GM12878 (cell line): ENCODE results near the gene TLL2. TPM values are rescaled to one million over a fixed set of nuclear protein-coding genes. Genes with fewer than 3 reads are reported as not detected.

Experiments used
- ATAC-seq: fragments of 200-7000 bp; cut with Tn5 transposase; 3 replicates; pipeline ENCODE4 v1.9.1; 2020; ENCODE audit warnings: mild to moderate bottlenecking, moderate library complexity
- BruUV-seq: library from RNA; stranded (reverse); fragments of 400-500 nt; replicated peaks from 2 replicates; lab custom pipeline; 2021; lab: Mats Ljungman, UMichigan
- CTCF ChIA-PET: fragments of 300-600 bp; sonication (Branson Sonifier 250); formaldehyde crosslinking; extraction: SDS; loops from one replicate; lab custom pipeline; 2021; ENCODE audit warnings: inconsistent platforms; lab: Yijun Ruan, JAX
- POLR2A ChIA-PET: fragments of 350-600 bp; formaldehyde crosslinking; extraction: SDS; loops from one replicate; lab custom pipeline; 2021; ENCODE audit warnings: inconsistent platforms; lab: Charles Lee
- RAD21 ChIA-PET: fragments of 300-600 bp; sonication (Branson Sonifier 250); formaldehyde crosslinking; loops from one replicate; lab custom pipeline; 2023; ENCODE audit warnings: antibody characterized with exemption; ENCODE audit not compliant: unreplicated experiment; lab: Charles Lee
- SMC1A ChIA-PET: fragments of 300-600 bp; sonication (Branson Sonifier 250); formaldehyde crosslinking; loops from one replicate; lab custom pipeline; 2023; ENCODE audit not compliant: unreplicated experiment, uncharacterized antibody; lab: Charles Lee
- DNase-seq: peaks from one replicate; pipeline ENCODE4 v3.0.0-alpha.2; 2011; ENCODE audit warnings: low read depth, low spot score
- FAIRE-seq: peaks from 3 replicates; lab custom pipeline; 2011; peaks lifted over from hg19 to GRCh38; lab: Jason Lieb, UNC
- H2AFZ ChIP-seq: 2 replicates; pipeline ENCODE4 v1.6.0; 2011; ENCODE audit warnings: low read depth, low read length, control low read depth; ENCODE audit not compliant: control insufficient read depth
- H3K27ac ChIP-seq: 2 replicates; pipeline ENCODE4 v1.5.1; 2011; ENCODE audit warnings: control low read depth; ENCODE audit not compliant: control insufficient read depth, insufficient read depth
- H3K27me3 ChIP-seq, 2 experiments: replicated peaks in 1 of 2; 2 replicates each; pipeline versions ENCODE4 v1.6.0 to v1.6.1; 2011; ENCODE audit warnings: low read length in 1 of 2; ENCODE audit not compliant: control insufficient read depth in 2 of 2, insufficient read depth in 2 of 2
- H3K36me3 ChIP-seq, 2 experiments: 2 replicates each; pipeline ENCODE4 v1.5.1; 2011; ENCODE audit warnings: low read length in 1 of 2; ENCODE audit not compliant: control insufficient read depth in 2 of 2, insufficient read depth in 2 of 2
- H3K4me1 ChIP-seq: 2 replicates; pipeline ENCODE4 v1.6.1; 2011; ENCODE audit warnings: mild to moderate bottlenecking, low read length, moderate library complexity, mixed read lengths; ENCODE audit not compliant: control insufficient read depth, insufficient read depth
- H3K4me2 ChIP-seq: 2 replicates; pipeline ENCODE4 v1.6.0; 2011; ENCODE audit warnings: control low read depth; ENCODE audit not compliant: control insufficient read depth, insufficient read depth
- H3K4me3 ChIP-seq: fragments of 200-600 bp; sonication (generic); 2 replicates; pipeline ENCODE4 v1.5.1; 2016
- H3K79me2 ChIP-seq: 2 replicates; pipeline ENCODE4 v1.6.0; 2011; ENCODE audit warnings: low read length; ENCODE audit not compliant: control insufficient read depth, insufficient read depth
- H3K9ac ChIP-seq: 2 replicates; pipeline ENCODE4 v1.8.0; 2011; ENCODE audit warnings: low read length, control low read depth, mixed read lengths; ENCODE audit not compliant: control insufficient read depth, insufficient read depth
- H3K9me3 ChIP-seq: replicated peaks from 3 replicates; pipeline ENCODE4 v1.5.1; 2011; ENCODE audit warnings: mild to moderate bottlenecking, low read length; ENCODE audit not compliant: control insufficient read depth, insufficient read depth
- H4K20me1 ChIP-seq: 2 replicates; pipeline ENCODE4 v1.6.0; 2011; ENCODE audit not compliant: control insufficient read depth, insufficient read depth
- CTCF ChIP-seq, 3 experiments: IDR thresholded peaks in 2 of 3; conservative IDR thresholded peaks in 1 of 3; 2 replicates each; pipeline ENCODE4 v1.5.1; 2011; ENCODE audit warnings: low read depth in 3 of 3, low read length in 3 of 3, mild to moderate bottlenecking in 3 of 3, control low read depth in 2 of 3, moderate library complexity in 2 of 3, inconsistent platforms in 1 of 3, mixed read lengths in 1 of 3; ENCODE audit not compliant: control insufficient read depth in 2 of 3, insufficient read depth in 1 of 3; ENCODE audit errors: extremely low read depth in 1 of 3
- RAD21 ChIP-seq: IDR thresholded peaks from 2 replicates; pipeline ENCODE4 v1.6.1; 2011; ENCODE audit warnings: mild to moderate bottlenecking, low read depth, low read length, moderate library complexity; ENCODE audit not compliant: insufficient read depth
- STAT3 ChIP-seq: IDR thresholded peaks from 2 replicates; pipeline ENCODE4 v1.6.1; 2011; ENCODE audit warnings: low read depth, low read length, improper control_type of control experiment
- TAF1 ChIP-seq: IDR thresholded peaks from 2 replicates; pipeline ENCODE4 v1.6.1; 2011; ENCODE audit warnings: mild to moderate bottlenecking, low read depth, low read length, borderline replicate concordance
- ZSCAN29 ChIP-seq: fragments of 450-650 bp; IDR thresholded peaks from 2 replicates; pipeline ENCODE4 v1.6.1; 2017; ENCODE audit warnings: mild to moderate bottlenecking, moderate library complexity
- WGBS: methylation state at CpG from one replicate; pipeline ENCODE4 v1.1.6; 2016; ENCODE audit warnings: low lambda C conversion rate; ENCODE audit not compliant: insufficient replicate concordance, insufficient coverage; ENCODE audit errors: missing lambda C conversion rate; 5-methylcytosine and 5-hydroxymethylcytosine counted together
- in situ Hi-C: fragments of 300-500 bp; cut with MboI; formaldehyde crosslinking; loops from 9 replicates; pipeline ENCODE4 v1.14.3; 2018; ENCODE audit warnings: mixed read lengths
- intact Hi-C: fragments of 100-400 bp; cut with micrococcal nuclease; formaldehyde crosslinking; loops from one replicate; pipeline ENCODE4 v1.14.2; 2022; ENCODE audit not compliant: unreplicated experiment
- polyA plus RNA-seq, 11 experiments: library from polyadenylated mRNA; depleted of rRNA in 4 of 11; unstranded in 6 of 11; stranded (reverse) in 5 of 11; fragments of >200 nt; fragmentation: Nextera tagmentation in 4 of 11; fragmentation: Illumina TruSeq in 1 of 11; extraction: Ambion mirVana in 4 of 11; extraction: Trizol in 1 of 11; gene quantifications; 1 replicate in 1 of 11; 2 replicates in 10 of 11; pipeline versions ENCODE4 v1.2.1 to v1.2.3, GENCODE V29; 2011 to 2016; ENCODE audit warnings: inconsistent platforms in 2 of 11, missing spikeins in 2 of 11, low read depth in 1 of 11
- total RNA-seq, 4 experiments: library from RNA; depleted of rRNA in 3 of 4; stranded (reverse); fragments of >200 nt in 3 of 4; fragmentation: Illumina TruSeq in 1 of 4; extraction: Trizol in 1 of 4; gene quantifications; 2 replicates each; pipeline versions ENCODE4 v1.2.1 to v1.2.3, GENCODE V29; 2013 to 2021
- TF ChIP-seq, protein P1 (sequence below): IDR thresholded peaks from 2 replicates; pipeline ENCODE4 v1.6.1; 2012; ENCODE audit warnings: low read depth, low read length, improper control_type of control experiment

The TLL2 gene
- total and polyA plus RNA-seq, 10 of the 15 experiments (the other 5 are each of a cell fraction or from before 2014, with no cell fraction given) = 0.02 to 2.1 (median 0.52) TPM

DNA sequence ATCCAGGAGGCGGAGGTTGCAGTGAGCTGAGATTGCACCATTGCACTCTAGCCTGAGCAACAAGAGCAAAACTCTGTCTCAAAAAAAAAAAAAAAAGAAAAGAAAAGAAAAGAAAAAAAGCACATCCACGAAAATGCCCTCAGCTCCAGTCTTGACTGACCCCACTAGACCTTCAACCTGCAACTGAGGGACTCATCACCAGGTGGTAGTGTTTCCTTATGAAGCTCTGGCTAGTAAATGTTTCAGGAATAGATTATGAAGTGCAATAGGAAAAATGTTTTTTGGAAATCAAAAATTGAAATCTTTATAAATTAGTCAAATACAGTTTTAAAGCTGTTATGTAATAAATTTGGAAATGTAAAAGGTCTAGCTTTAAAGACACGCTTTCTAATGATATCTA, 22.4 kb downstream of the TLL2 start:
- ChIA-PET CTCF (interaction anchor here (0.6 to 3.1 kb wide), 8 partner anchors 11 to 684 kb away, joined by 3 to 19 read pairs (median 3); partner anchors contain the start of gene TLL2), POLR2A (no interaction called here), RAD21 (interaction anchor here (1.0 to 1.6 kb wide), 4 partner anchors 23 to 534 kb away, joined by 3 to 5 read pairs (median 4); partner anchors contain the start of gene TLL2), SMC1A (interaction anchor here (0.7 to 2.0 kb wide), 5 partner anchors 10 to 563 kb away, joined by 3 to 9 read pairs (median 3); no protein-coding TSS in a partner anchor)
- no peak overlapping the region for H3K4me2 ChIP-seq
- no peak for DNase-seq
- no peaks in the 10 kb centered on the region; a peak in 1 of 4 replicates for H3K36me3 ChIP-seq
- TF ChIP-seq STAT3 (no peak), ZSCAN29 (no peak), RAD21 (peak; percentile 52), CTCF (IDR thresholded peaks at IDR 0.05 in 2 of 3, conservative IDR thresholded peaks at IDR 0.05 in 1 of 3; ENCODE audit: control insufficient read depth in 2 of 3, extremely low read depth in 1 of 3, insufficient read depth in 1 of 3, low read depth in 3 of 3, low read length in 3 of 3) (peak in 2 of 3 experiments; percentile 35 to 36; a peak in 3 of 6 replicates), TAF1 (no peak)
- TF ChIP-seq, protein P1, sequence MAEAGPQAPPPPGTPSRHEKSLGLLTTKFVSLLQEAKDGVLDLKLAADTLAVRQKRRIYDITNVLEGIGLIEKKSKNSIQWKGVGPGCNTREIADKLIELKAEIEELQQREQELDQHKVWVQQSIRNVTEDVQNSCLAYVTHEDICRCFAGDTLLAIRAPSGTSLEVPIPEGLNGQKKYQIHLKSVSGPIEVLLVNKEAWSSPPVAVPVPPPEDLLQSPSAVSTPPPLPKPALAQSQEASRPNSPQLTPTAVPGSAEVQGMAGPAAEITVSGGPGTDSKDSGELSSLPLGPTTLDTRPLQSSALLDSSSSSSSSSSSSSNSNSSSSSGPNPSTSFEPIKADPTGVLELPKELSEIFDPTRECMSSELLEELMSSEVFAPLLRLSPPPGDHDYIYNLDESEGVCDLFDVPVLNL = no peak
- ATAC-seq = no peak
- no peaks in the 10 kb centered on the region for H3K79me2 ChIP-seq
- in situ Hi-C loops = no loop called here
- no peak for FAIRE-seq
- no peak overlapping the region for H3K27ac ChIP-seq
- BruUV-seq = no TSS peak
- intact Hi-C loops = no loop called here
- H3K4me1 ChIP-seq = no peaks in the 10 kb centered on the region
- H3K4me3 ChIP-seq = no peak overlapping the region
- no peaks in the 10 kb centered on the region for H3K27me3 ChIP-seq
- 66% methylated on average over 3 of the region's 3 CpGs for WGBS
- H3K9ac ChIP-seq = no peak overlapping the region
- H2AFZ ChIP-seq = no peak overlapping the region
- no peaks in the 10 kb centered on the region for H4K20me1 ChIP-seq
- no peaks in the 10 kb centered on the region for H3K9me3 ChIP-seq
